Astrocyte (in vitro differentiated cells and primary cell): ENCODE results near the gene CCDC179.

Source experiments
- CTCF ChIP-seq: IDR thresholded peaks from 2 replicates; pipeline ENCODE4 v1.5.1; 2011; ENCODE audit warnings: low read depth, mild to moderate bottlenecking, inconsistent platforms, low read length, moderate library complexity; ENCODE audit not compliant: insufficient read depth
- EZH2 ChIP-seq: IDR thresholded peaks from 2 replicates; pipeline ENCODE4 v1.6.1; 2012; ENCODE audit warnings: mild to moderate bottlenecking, low read length, inconsistent platforms; ENCODE audit not compliant: insufficient read depth

GRCh38 chr11:22869325-22869724 lies 9.1 kb upstream of the CCDC179 start:
- TF ChIP-seq CTCF (no peak), EZH2 (no peak)
